GM10248 (cell line): ENCODE measurements around the gene PSMB8.

Experiments used
- CTCF ChIA-PET: fragments of 300-600 bp; sonication (Branson Sonifier 250); formaldehyde crosslinking; extraction: SDS; loops from one replicate; lab custom pipeline; 2021; ENCODE audit warnings: antibody characterized with exemption; lab: Yijun Ruan, JAX
- POLR2A ChIA-PET: fragments of 350-650 bp; sonication (Branson Sonifier 250); formaldehyde crosslinking; extraction: SDS; loops from one replicate; lab custom pipeline; 2020; ENCODE audit warnings: antibody characterized with exemption; lab: Yijun Ruan, JAX
- DNase-seq: peaks from one replicate; pipeline ENCODE4 v3.0.0; 2012; ENCODE audit errors: extremely low spot score
- CTCF ChIP-seq: IDR thresholded peaks from 2 replicates; pipeline ENCODE4 v1.5.1; 2012; ENCODE audit warnings: mild to moderate bottlenecking, low read depth; ENCODE audit errors: extremely low read depth, missing control alignments, control extremely low read depth

PSMB8 gene

GRCh38 chr6:32836873-32837272 lies 7.0 kb downstream of the PSMB8 start:
- ChIA-PET CTCF (interaction anchor here (5.2 to 11.2 kb wide), 2 partner anchors 23 to 148 kb away, joined by 34 to 339 read pairs; partner anchors contain the start of genes PSMB9 and TAP1), POLR2A (no interaction called here)
- no peak for TF ChIP-seq CTCF
- DNase-seq, result no peak

- ChIA-PET CTCF (interaction anchor here (1.7 to 2.3 kb wide), 3 partner anchors 10 to 34 kb away, joined by 3 to 11 read pairs (median 8); partner anchors contain the start of genes PSMB9 and TAP1), POLR2A (no interaction called here)
- no peak for TF ChIP-seq CTCF
- no peak for DNase-seq
Measured at GRCh38 chr6:32835167-32835893, 8.5 kb downstream of the PSMB8 start.

GRCh38 chr6:32833664-32834063 lies 10.2 kb downstream of the PSMB8 start:
- ChIA-PET POLR2A (no interaction called here), CTCF (interaction anchor here (1.2 to 2.5 kb wide), 4 partner anchors 8 to 34 kb away, joined by 3 to 12 read pairs (median 5); partner anchors contain the start of genes PSMB9 and TAP1)
- no peak for DNase-seq
- no peak for TF ChIP-seq CTCF

GRCh38 chr6:32832535-32832934 lies 11.3 kb downstream of the PSMB8 start:
- no peak for TF ChIP-seq CTCF
- CTCF ChIA-PET, result interaction anchor here (1.2 to 2.5 kb wide), 3 partner anchors 14 to 36 kb away, joined by 3 to 12 read pairs (median 7); partner anchors contain the start of genes PSMB9 and TAP1

GRCh38 chr6:32830936-32831335 lies 12.9 kb downstream of the PSMB8 start:
- TF ChIP-seq CTCF, result no peak
- POLR2A ChIA-PET, result no interaction called here
- DNase-seq, result no peak
- CTCF ChIA-PET, result interaction anchor here (0.8 to 1.5 kb wide), 4 partner anchors 11 to 154 kb away, joined by 3 to 6 read pairs (median 4); partner anchors contain the start of gene TAP1

More at GRCh38 chr6:32832535-32832934, 11.3 kb downstream of the PSMB8 start:
- POLR2A ChIA-PET, result no interaction called here
- DNase-seq, result no peak

GRCh38 chr6:32830017-32830416 lies 13.8 kb downstream of the PSMB8 start:
- ChIA-PET POLR2A (no interaction called here), CTCF (interaction anchor here (1.5 to 7.6 kb wide), 3 partner anchors 8 to 39 kb away, joined by 4 to 64 read pairs (median 50); partner anchors contain the start of gene TAP2)
- DNase-seq, result no peak
- TF ChIP-seq CTCF, result no peak
